ENCODE data around the gene PRR7.

The PRR7 gene

DNA sequence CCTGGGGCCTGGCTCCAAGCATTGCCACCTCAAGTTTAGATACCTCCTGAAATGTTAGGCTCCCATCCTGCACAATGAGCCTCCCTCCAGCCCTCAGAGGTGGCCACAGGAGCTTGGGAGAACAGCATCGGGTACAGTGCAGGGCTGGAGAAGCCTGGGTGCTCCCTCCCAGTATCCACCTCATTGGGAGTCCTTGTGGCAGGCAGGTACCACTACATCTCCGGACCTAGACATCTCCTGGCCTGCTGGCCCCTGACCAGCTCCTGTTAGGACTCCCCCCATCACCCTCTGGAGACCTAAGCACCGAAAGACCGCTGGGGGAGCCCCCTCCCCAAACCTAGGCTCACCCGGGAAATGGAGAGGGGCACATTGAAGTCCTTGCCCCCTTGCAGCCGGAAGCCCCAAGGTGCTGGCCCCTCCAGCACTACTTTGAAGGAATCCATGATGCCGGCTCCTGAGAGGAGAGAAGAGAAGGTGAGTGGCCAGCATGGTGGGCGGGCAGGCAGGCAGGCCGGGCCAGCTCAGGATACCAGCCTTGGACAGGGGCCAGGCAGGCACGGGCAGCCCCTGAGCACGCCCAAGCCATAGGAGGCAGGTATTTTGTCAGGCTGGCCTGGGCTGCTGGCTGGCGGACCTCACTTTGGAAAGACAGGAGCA is 49.6 kb downstream of the PRR7 start (continued):
- TF ChIP-seq, protein P1, sequence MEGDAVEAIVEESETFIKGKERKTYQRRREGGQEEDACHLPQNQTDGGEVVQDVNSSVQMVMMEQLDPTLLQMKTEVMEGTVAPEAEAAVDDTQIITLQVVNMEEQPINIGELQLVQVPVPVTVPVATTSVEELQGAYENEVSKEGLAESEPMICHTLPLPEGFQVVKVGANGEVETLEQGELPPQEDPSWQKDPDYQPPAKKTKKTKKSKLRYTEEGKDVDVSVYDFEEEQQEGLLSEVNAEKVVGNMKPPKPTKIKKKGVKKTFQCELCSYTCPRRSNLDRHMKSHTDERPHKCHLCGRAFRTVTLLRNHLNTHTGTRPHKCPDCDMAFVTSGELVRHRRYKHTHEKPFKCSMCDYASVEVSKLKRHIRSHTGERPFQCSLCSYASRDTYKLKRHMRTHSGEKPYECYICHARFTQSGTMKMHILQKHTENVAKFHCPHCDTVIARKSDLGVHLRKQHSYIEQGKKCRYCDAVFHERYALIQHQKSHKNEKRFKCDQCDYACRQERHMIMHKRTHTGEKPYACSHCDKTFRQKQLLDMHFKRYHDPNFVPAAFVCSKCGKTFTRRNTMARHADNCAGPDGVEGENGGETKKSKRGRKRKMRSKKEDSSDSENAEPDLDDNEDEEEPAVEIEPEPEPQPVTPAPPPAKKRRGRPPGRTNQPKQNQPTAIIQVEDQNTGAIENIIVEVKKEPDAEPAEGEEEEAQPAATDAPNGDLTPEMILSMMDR (tag by site-specific recombination; IDR thresholded peaks at IDR 0.05) = 0 out of 2 replicates have a peak, but pooled peaks have one; percentile 51
- TF ChIP-seq, protein P2, sequence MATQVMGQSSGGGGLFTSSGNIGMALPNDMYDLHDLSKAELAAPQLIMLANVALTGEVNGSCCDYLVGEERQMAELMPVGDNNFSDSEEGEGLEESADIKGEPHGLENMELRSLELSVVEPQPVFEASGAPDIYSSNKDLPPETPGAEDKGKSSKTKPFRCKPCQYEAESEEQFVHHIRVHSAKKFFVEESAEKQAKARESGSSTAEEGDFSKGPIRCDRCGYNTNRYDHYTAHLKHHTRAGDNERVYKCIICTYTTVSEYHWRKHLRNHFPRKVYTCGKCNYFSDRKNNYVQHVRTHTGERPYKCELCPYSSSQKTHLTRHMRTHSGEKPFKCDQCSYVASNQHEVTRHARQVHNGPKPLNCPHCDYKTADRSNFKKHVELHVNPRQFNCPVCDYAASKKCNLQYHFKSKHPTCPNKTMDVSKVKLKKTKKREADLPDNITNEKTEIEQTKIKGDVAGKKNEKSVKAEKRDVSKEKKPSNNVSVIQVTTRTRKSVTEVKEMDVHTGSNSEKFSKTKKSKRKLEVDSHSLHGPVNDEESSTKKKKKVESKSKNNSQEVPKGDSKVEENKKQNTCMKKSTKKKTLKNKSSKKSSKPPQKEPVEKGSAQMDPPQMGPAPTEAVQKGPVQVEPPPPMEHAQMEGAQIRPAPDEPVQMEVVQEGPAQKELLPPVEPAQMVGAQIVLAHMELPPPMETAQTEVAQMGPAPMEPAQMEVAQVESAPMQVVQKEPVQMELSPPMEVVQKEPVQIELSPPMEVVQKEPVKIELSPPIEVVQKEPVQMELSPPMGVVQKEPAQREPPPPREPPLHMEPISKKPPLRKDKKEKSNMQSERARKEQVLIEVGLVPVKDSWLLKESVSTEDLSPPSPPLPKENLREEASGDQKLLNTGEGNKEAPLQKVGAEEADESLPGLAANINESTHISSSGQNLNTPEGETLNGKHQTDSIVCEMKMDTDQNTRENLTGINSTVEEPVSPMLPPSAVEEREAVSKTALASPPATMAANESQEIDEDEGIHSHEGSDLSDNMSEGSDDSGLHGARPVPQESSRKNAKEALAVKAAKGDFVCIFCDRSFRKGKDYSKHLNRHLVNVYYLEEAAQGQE (tag by site-specific recombination; IDR thresholded peaks at IDR 0.05) = peak; percentile 57
- TF ChIP-seq ZNF610 (tag by site-specific recombination; IDR thresholded peaks at IDR 0.05; ENCODE audit: borderline replicate concordance) (no peak), ZBTB48 (tag by site-specific recombination; IDR thresholded peaks at IDR 0.05) (0 out of 2 replicates have a peak, but pooled peaks have one; percentile 60), ZNF555 (tag by site-specific recombination; conservative IDR thresholded peaks at IDR 0.05) (no peak), ZNF501 (tag by site-specific recombination; IDR thresholded peaks at IDR 0.05) (no peak; the same call in 1 of the 2 replicates), ZNF600 (tag by site-specific recombination; IDR thresholded peaks at IDR 0.05) (peak; percentile 3; the same call in 1 of the 2 replicates), ZEB2 (tag by site-specific recombination; IDR thresholded peaks at IDR 0.05) (peak; percentile 24; the same call in 1 of the 2 replicates), ZNF792 (tag by site-specific recombination; IDR thresholded peaks at IDR 0.05) (no peak), ZNF514 (tag by site-specific recombination; IDR thresholded peaks at IDR 0.05) (no peak), REPIN1 (tag by site-specific recombination; IDR thresholded peaks at IDR 0.05; ENCODE audit: low read depth) (no peak)

DNA sequence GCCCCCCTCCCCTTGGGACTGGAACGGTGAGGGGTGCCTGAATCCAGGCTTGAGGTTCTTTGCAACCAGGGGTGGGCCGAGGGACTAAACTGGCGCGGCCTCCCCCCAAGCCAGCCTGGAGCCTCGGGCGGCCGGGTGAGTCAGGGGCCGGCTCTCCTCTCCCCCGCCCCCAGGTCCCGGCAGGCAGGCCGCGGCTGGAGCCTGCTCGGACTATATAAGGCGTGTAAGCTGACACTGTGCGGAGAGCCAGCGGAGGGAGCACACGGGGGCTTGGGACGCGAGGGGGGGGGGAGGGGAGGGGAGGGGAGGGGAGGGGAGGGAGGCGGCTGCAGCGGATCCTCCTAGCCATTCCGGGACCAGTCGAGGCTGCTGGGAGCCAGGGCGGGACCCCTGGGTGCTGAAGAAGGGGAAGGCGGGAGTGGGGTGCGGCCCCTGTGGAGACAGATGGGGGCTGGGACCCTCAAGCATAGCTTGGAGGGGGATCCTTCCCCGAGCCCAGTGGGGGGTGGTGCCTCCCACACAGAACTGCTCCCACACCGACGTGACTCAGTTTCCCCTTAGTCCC is 50.2 kb downstream of the PRR7 start:
- Histone ChIP-seq H3K4me3 (ENCODE audit: low read depth, low read length) (peak overlapping the region; percentile 67), H3K9me3 (ENCODE audit: control insufficient read depth, insufficient read depth, low read depth, low read length) (no peaks in the 10 kb centered on the region), H3K4me1 (ENCODE audit: control insufficient read depth, insufficient read depth, low read length) (peaks cover 20% of the 10 kb centered on the region), H3K27ac (ENCODE audit: extremely low read depth, low read depth, low read length) (peak overlapping the region; percentile 98), H3K36me3 (ENCODE audit: control insufficient read depth in 2 of 2, insufficient read depth in 1 of 2, low read length in 2 of 2) (peaks cover 0 to 30% of the 10 kb centered on the region in 2 experiments; a peak in 1 of 3 replicates)
- ChIA-PET CTCF (interaction anchor here (0.6 to 4.0 kb wide), 10 partner anchors 25 to 1569 kb away, joined by 3 to 23 read pairs (median 4); no protein-coding TSS in a partner anchor), POLR2A (interaction anchor here (0.6 to 7.0 kb wide), 25 partner anchors 8 to 707 kb away, joined by 3 to 106 read pairs (median 5); partner anchors contain the start of genes B4GALT7, DBN1, DDX41 and GRK6)
- TF ChIP-seq GLI2 (tag by site-specific recombination; IDR thresholded peaks at IDR 0.05; ENCODE audit: borderline replicate concordance, low read depth) (no peak), ZNF416 (tag by site-specific recombination; IDR thresholded peaks at IDR 0.05) (no peak), ZNF623 (tag by site-specific recombination; IDR thresholded peaks at IDR 0.05) (no peak), ZNF335 (tag by site-specific recombination; conservative IDR thresholded peaks at IDR 0.05) (peak; percentile 8; the same call in 1 of the 2 replicates), ZNF133 (tag by site-specific recombination; IDR thresholded peaks at IDR 0.05) (no peak), ZNF184 (tag by site-specific recombination; IDR thresholded peaks at IDR 0.05) (no peak), OSR2 (tag by site-specific recombination; IDR thresholded peaks at IDR 0.05) (no peak), ZBTB1 (tag by site-specific recombination; IDR thresholded peaks at IDR 0.05) (0 out of 2 replicates have a peak, but pooled peaks have one; percentile 20), ZNF530 (tag by site-specific recombination; IDR thresholded peaks at IDR 0.05; ENCODE audit: low read depth) (no peak), ZSCAN30 (tag by site-specific recombination; IDR thresholded peaks at IDR 0.05) (peak; percentile 80), SETDB1 (IDR thresholded peaks at IDR 0.05; ENCODE audit: insufficient read length, low read length) (no peak), ZNF560 (tag by site-specific recombination; IDR thresholded peaks at IDR 0.05; ENCODE audit: borderline replicate concordance) (no peak), ZNF354C (tag by site-specific recombination; IDR thresholded peaks at IDR 0.05; ENCODE audit: borderline replicate concordance, low read depth) (no peak), ZEB2 (tag by site-specific recombination; IDR thresholded peaks at IDR 0.05) (no peak)
- TF ChIP-seq, protein P3, sequence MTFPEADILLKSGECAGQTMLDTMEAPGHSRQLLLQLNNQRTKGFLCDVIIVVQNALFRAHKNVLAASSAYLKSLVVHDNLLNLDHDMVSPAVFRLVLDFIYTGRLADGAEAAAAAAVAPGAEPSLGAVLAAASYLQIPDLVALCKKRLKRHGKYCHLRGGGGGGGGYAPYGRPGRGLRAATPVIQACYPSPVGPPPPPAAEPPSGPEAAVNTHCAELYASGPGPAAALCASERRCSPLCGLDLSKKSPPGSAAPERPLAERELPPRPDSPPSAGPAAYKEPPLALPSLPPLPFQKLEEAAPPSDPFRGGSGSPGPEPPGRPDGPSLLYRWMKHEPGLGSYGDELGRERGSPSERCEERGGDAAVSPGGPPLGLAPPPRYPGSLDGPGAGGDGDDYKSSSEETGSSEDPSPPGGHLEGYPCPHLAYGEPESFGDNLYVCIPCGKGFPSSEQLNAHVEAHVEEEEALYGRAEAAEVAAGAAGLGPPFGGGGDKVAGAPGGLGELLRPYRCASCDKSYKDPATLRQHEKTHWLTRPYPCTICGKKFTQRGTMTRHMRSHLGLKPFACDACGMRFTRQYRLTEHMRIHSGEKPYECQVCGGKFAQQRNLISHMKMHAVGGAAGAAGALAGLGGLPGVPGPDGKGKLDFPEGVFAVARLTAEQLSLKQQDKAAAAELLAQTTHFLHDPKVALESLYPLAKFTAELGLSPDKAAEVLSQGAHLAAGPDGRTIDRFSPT (tag by site-specific recombination; IDR thresholded peaks at IDR 0.05) = peak; percentile 10; the same call in 1 of the 2 replicates
- TF ChIP-seq, protein P4, sequence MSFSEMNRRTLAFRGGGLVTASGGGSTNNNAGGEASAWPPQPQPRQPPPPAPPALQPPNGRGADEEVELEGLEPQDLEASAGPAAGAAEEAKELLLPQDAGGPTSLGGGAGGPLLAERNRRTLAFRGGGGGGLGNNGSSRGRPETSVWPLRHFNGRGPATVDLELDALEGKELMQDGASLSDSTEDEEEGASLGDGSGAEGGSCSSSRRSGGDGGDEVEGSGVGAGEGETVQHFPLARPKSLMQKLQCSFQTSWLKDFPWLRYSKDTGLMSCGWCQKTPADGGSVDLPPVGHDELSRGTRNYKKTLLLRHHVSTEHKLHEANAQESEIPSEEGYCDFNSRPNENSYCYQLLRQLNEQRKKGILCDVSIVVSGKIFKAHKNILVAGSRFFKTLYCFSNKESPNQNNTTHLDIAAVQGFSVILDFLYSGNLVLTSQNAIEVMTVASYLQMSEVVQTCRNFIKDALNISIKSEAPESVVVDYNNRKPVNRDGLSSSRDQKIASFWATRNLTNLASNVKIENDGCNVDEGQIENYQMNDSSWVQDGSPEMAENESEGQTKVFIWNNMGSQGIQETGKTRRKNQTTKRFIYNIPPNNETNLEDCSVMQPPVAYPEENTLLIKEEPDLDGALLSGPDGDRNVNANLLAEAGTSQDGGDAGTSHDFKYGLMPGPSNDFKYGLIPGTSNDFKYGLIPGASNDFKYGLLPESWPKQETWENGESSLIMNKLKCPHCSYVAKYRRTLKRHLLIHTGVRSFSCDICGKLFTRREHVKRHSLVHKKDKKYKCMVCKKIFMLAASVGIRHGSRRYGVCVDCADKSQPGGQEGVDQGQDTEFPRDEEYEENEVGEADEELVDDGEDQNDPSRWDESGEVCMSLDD (tag by site-specific recombination; IDR thresholded peaks at IDR 0.05) = peak; percentile 89
